GM18505 (cell line): Measurements from ENCODE around the gene AP4B1.
"Not testable (repeated sequence)": the region's sequence is repeated elsewhere in the genome, so short reads cannot be mapped to it uniquely, and the experiment has no call there.

Experiments used
- ATAC-seq: cut with Tn5 transposase; IDR thresholded peaks from one replicate; pipeline ENCODE4 v1.9.1; 2021; ENCODE audit not compliant: unreplicated experiment
- POLR2A ChIP-seq: IDR thresholded peaks from 4 replicates; pipeline ENCODE4 v1.6.1; 2011; ENCODE audit warnings: borderline replicate concordance; ENCODE audit not compliant: insufficient read depth, insufficient read length; ENCODE audit errors: extremely low read depth

AP4B1 gene

DNA sequence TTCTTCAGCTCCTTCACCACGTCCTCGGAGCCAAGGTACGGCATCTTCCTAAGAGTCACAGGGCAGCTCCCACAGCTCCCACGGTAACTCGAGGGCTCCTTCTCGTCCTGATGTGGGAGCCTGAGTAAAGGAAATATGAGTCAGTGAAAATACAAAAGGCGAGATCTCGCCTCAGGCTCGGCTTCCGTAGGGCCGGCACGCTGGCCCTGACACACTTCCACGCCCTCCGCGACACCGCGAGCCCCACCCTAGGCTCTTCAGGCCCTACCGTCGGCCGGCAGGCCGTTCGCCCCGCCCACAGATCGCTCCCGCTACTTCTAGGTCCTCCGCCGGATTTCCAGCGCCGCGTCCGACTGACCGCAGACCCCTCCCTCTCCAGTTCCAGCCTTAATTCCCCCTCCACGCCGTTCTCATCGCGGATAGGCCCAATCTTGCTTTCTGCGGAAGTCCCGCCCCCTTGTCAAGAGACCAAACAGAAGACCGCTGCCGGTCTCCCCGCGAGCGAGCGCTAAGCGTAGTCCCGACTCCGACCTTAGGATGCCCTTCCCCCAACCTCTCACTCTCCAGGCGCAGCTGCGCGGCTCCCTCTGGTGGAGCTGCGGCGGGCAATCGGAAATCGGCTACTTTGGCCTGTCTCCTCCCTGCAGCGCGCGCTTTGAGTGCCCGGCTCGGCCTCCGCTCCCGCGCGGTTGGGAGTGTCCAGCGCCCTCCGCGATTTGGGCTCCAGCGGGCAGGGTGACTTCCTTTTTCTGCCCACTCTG is at the start of gene AP4B1, which contains the start of gene DCLRE1B:
Gene AP4B1, minus strand, starts transcription at position 126 of the 761 bp plus-strand sequence. Its CDS starts 82 bp downstream, at position 44.
Gene DCLRE1B, plus strand, starts transcription at position 653 of the 761 bp plus-strand sequence. CDS start 261 bp downstream, outside the sequence.
- peak; percentile 87 for ATAC-seq
- peak; percentile 82 for TF ChIP-seq POLR2A

DNA sequence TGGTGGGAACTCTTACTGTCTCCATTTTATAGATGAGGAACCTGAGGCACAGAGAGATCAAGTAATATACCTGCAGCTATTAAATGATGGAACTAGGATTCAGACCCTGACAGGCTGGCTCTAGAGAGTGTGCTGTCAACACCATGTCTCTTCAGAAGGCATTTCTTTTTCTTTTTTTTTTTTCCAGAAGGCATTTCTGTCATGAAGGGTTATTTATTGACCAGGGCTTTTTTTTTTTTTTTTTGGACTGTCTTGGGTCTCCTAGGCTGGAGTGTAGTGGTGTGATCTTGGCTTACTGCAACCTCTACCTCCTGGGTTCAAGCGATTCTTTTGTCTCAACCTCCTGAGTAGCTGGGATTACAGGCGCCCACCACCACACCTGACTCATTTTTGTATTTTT is 47.1 kb upstream of the AP4B1 start:
- no peak for ATAC-seq
- TF ChIP-seq POLR2A = no peak

DNA sequence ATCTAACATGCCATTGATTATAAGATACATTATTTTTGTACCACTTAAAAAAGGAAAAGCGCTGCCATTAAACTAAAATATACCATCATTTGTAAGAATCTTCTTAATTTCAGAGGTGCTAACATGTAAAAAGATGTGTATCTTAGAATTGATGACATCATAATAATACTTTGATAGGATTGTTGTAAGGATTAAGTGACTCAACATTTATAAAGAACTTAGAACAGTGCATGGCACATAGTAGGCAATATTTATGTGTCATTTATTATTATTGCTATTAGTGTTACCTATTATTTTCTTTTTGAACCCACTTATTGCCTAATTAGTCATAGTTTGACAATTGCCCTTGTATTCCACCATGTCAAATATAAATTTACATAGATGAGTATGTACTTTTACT is 46.3 kb upstream of the AP4B1 start:
- TF ChIP-seq POLR2A = no peak
- ATAC-seq = no peak

DNA sequence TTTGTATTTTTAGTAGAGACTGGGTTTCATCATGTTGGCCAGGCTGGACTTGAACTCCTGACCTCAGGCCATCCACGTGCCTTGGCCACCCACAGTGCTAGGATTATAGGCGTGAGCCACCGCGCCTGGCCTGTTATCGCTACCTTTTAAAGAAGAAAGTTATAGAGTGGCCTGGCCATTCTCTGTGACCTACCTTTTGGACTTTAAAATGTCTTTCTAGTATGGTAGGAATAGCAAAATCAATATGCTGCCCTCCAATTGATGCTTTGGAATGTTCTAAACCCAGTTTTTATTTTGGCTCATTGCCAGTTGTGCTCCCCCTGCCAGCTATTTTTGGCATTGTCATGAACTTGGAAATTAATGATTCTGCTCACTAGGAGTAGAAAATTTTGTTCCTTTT is 44.4 kb upstream of the AP4B1 start:
- TF ChIP-seq POLR2A = no peak
- no peak for ATAC-seq

DNA sequence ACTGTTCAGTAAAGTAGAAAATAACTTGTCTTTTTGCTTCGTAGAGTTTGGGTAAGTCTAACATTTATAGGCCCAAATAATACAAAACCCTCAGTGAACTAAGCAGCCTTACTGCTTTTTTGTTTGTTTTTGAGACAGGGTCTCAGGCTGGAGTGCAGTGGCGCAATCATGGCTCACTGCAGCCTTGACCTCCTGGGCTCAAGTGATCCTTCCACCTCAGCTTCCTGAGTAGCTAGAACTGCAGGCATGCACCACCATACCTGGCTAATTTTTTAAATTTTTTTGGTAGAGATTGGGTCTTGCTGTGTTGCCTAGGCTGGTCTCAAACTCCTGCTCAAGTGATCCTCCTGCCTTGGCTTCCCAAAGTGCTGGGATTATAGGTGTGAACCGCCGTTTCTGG is 43.6 kb upstream of the AP4B1 start:
- not testable (repeated sequence) for ATAC-seq

DNA sequence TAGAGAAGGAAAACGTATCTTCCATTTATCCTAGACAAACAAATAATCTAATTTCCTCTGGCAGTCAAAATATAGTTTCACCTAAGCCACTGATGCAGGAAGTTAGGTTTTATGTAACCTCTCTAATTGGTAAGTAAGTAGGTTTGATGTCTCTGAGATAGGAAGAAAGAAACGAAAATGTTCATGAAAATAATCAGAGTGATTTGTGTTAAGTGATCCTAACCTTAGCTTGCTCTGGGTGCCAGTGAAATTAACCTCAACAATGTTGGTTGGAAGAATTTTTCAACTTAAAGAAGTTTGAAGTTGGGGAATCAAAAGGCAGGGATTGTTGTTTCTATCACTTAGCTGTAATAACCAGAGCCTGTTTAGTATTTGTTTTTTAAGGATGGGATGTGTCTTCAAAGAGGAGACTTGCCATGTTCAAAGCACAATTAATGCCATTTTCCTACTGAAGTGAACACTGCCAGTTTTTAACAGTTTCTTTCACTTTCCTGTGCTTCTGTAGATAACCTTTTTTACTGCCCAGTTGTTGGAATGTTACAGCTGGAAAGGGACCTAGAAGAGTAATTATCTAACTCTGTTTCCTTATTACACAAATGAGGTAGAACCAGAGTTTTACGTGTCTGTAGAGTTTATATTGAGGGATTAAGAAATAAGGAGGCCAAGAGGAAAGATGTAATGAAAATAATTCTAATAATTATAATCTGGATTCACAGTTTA is 42.9 kb upstream of the AP4B1 start:
- TF ChIP-seq POLR2A = no peak
- no peak for ATAC-seq

DNA sequence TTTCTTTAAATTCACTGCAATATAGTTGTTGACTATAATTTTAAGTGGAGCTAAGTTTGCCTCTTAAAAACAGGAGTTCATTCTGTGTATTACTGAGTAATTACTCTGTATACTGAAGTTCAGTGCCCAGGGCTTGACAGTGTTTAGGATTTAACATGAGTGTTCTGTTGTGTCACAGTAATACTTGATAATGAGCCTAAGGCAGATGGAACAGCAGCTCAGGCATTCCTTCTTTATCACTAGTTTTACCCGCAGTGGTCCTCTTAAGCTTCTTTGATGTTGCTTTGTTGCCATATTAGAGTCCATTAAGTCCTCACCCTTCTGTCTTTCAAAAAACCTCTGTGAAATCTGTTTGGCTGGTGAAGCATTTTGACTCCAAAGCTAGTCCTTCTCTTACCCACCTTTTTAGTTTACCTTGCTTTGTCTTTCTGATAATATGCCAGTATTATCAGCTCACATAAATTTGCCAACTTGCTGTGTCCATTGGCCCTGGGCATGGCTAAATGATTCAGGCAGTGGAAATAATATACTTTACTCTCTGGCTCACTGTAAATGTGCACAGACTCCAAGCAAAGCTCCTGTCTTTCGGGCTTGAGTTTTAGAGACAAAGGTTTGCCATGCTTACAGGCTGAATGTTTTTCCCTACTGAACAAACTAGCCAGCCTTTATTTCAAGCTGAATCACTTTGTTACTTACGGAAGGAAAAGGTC is 42.2 kb upstream of the AP4B1 start:
- no peak for TF ChIP-seq POLR2A
- no peak for ATAC-seq

DNA sequence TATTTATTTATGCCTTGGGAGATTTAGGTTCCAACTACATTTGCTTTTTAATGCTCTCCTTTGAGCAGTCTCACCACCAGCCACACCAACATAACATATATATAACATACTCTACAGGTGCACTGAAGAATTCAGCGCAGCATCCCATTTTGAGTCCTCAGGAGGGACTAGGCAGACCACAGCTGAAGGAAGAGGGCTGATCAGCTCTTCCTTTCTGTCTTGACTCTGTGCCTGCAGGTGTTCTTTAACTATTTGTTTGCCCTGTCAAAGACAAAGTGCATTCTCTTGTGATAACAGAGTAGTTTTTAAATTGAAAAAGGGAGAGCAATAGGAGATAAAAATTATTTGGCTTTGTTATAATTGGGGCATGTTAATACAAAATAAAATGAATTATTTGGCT is 41.5 kb upstream of the AP4B1 start:
- no peak for ATAC-seq
- TF ChIP-seq POLR2A = no peak

DNA sequence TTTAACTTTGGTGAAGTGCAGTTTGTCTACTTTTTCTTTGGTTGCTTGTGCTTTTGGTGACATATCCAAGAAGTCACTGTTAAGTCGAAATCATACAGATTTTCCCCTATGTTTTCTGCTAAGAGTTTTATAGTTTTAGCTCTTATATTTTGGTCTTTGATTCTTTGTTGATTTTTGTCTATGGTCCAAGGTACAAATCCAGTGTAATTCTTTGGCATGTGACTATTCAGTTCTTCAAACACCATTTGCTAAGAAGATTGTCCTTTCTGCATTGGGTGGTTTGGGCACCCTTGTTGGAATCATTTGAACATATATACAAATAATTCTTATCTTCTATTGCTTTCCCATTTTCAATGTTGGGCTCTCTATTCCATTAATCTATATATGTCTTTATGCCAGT is 40.7 kb upstream of the AP4B1 start:
- ATAC-seq = no peak
- TF ChIP-seq POLR2A = no peak

DNA sequence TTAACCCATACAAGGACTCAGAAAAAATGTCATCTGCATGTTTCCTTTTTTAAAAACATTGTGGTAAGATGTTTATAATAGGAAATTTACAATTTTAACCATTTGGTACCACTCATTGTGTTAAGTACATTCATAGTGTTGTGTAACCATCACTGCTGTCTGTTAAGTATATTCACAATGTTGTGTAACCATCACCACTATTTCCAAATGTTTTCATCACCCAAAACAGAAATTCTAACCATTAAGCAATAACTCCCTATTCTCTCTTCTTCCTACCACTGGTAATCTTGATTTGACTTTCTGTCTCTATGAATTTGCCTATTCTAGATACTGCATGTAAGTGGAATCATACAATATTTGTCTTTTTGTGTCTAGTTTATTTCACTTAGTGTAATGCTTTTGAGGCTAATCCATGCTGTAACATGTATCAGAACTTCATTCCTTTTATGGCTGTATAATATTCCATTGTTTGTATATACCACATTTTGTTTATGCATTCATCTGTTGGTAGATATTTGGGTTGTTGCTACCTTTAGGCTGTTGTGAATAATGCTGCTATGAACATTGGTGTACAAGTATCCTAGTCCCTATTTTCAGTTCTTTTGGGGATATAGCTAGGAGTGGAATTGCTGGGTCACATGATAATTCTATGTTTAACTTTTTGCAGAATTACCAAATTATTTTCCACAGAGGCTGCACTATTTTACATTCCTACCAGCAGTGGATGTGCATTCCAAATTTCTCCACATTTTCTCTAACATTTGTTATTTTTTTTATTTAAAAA is 38.6 kb upstream of the AP4B1 start:
- ATAC-seq = no peak
- TF ChIP-seq POLR2A = no peak

DNA sequence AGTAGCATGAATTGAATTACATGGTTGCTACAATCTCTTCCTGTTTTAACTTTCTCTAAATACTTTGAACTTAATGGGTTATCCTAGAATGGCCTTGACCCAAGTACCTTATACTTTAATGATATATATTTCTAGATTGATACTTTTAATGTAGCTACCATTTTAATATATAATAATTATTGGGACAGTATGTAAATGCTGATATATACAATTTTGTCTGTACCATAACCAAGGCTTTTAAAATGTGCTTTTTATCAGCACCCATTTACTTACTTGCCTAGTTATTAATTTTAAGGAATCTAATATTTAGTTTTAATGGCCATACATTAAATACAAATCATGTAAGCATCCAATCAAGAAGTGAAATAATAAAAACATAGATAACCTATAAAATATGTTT is 37.9 kb upstream of the AP4B1 start:
- no peak for ATAC-seq

DNA sequence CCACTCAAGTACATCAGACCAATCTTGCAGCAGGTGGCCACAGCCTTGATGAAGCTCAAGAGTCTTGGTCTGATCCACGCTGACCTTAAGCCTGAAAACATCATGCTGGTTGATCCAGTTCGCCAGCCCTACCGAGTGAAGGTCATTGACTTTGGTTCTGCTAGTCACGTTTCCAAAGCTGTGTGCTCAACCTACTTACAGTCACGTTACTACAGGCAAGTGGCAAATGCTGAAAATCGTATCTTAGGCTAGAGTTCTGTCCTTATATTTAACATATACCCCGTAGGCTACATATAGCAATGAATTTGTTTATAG is 36.6 kb upstream of the AP4B1 start:
- no peak for TF ChIP-seq POLR2A
- ATAC-seq = no peak

More for the DNA sequence above, 37.9 kb upstream of the AP4B1 start:
- no peak for TF ChIP-seq POLR2A

DNA sequence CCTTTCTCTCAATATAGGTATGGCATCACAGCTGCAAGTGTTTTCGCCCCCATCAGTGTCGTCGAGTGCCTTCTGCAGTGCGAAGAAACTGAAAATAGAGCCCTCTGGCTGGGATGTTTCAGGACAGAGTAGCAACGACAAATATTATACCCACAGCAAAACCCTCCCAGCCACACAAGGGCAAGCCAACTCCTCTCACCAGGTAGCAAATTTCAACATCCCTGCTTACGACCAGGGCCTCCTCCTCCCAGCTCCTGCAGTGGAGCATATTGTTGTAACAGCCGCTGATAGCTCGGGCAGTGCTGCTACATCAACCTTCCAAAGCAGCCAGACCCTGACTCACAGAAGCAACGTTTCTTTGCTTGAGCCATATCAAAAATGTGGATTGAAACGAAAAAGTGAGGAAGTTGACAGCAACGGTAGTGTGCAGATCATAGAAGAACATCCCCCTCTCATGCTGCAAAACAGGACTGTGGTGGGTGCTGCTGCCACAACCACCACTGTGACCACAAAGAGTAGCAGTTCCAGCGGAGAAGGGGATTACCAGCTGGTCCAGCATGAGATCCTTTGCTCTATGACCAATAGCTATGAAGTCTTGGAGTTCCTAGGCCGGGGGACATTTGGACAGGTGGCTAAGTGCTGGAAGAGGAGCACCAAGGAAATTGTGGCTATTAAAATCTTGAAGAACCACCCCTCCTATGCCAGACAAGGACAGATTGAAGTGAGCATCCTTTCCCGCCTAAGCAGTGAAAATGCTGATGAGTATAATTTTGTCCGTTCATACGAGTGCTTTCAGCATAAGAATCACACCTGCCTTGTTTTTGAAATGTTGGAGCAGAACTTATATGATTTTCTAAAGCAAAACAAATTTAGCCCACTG is 36.0 kb upstream of the AP4B1 start:
- ATAC-seq = no peak
- no peak for TF ChIP-seq POLR2A

DNA sequence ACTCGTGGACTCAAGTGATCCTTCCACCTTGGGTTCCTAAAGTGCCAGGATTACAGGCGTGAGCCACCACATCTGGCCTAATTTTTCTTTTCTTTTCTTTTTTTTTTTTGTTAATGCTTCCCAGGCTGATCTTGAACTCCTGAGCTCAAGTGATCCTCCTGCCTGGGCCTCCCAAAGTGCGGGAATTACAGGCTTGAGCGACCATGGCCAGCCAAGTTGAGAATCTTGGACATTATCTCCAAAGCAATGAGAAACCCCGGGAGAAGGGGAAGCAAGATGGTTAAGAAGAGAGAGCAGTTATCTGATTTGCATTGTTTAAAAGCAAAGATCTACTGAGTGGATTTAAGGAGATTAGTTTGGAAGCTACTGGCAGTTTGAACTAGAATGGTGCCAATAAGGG is 33.6 kb upstream of the AP4B1 start:
- no peak for ATAC-seq
- no peak for TF ChIP-seq POLR2A
